K562 (cell line): ENCODE measurements around the gene RALY. TPM values are rescaled to one million over a fixed set of nuclear protein-coding genes. Genes with fewer than 3 reads are reported as not detected.

Source experiments
- CHD4 ChIP-seq: fragments of 200-600 bp; sonication (generic); IDR thresholded peaks from 3 replicates; pipeline ENCODE4 v1.6.1; 2012; ENCODE audit warnings: low read depth, mild to moderate bottlenecking, mixed read lengths, low read length, inconsistent platforms; ENCODE audit not compliant: insufficient read depth, insufficient replicate concordance, poor library complexity, severe bottlenecking
- FOXK1 ChIP-seq: sonication (generic); formaldehyde crosslinking; IDR thresholded peaks from 2 replicates; pipeline ENCODE4 v1.8.0; 2022; ENCODE audit warnings: missing genetic modification reagents, mild to moderate bottlenecking, borderline replicate concordance
- SMAD4 ChIP-seq: fragments of 250-450 bp; sonication (Bioruptor Pico); conservative IDR thresholded peaks from 2 replicates; pipeline ENCODE4 v1.8.0; 2021; ENCODE audit warnings: inconsistent platforms, mild to moderate bottlenecking, moderate library complexity
- TEAD4 ChIP-seq, 2 experiments: sonication (generic) in 1 of 2; formaldehyde crosslinking in 1 of 2; IDR thresholded peaks; 2 replicates each; pipeline versions ENCODE4 v1.6.1 to v1.8.0; 2012 to 2022; ENCODE audit warnings: borderline replicate concordance in 1 of 2, inconsistent platforms in 1 of 2, low read length in 1 of 2, mild to moderate bottlenecking in 1 of 2, missing genetic modification reagents in 1 of 2
- XRCC5 ChIP-seq: fragments of 200-400 bp; formaldehyde crosslinking; IDR thresholded peaks from 2 replicates; pipeline ENCODE4 v1.6.1; 2017; ENCODE audit warnings: low read depth, mild to moderate bottlenecking, low read length
- ZNF318 ChIP-seq, 2 experiments: fragments of 450-650 bp; IDR thresholded peaks; 2 replicates each; pipeline ENCODE4 v1.6.1; 2016; ENCODE audit warnings: mild to moderate bottlenecking in 2 of 2, borderline replicate concordance in 1 of 2, low read depth in 1 of 2, moderate library complexity in 1 of 2
- polyA plus RNA-seq, 8 experiments: library from polyadenylated mRNA; depleted of rRNA in 4 of 8; stranded (reverse) in 5 of 8; unstranded in 3 of 8; fragments of >200 nt; fragmentation: Nextera tagmentation in 2 of 8; fragmentation: Illumina TruSeq in 1 of 8; extraction: Ambion mirVana in 2 of 8; extraction: Trizol in 1 of 8; gene quantifications; 2 replicates each; pipeline versions ENCODE4 v1.2.1 to v1.2.3, GENCODE V29; 2011 to 2014; ENCODE audit warnings: inconsistent platforms in 1 of 8, missing spikeins in 1 of 8
- total RNA-seq, 7 experiments: library from RNA; depleted of rRNA in 6 of 7; stranded (reverse); fragments of >200 nt in 6 of 7; fragmentation: Illumina TruSeq in 2 of 7; extraction: Trizol in 2 of 7; gene quantifications; 2 replicates each; pipeline versions ENCODE4 v1.2.1 to v1.2.3, GENCODE V29; 2011 to 2021; ENCODE audit warnings: low replicate concordance in 1 of 7

RALY gene
- total and polyA plus RNA-seq, 9 of the 15 experiments (the other 6 are each of a cell fraction or from before 2014, with no cell fraction given), result 0.80 to 207 (median 128) TPM

GRCh38 chr20:34029415-34029814 lies 35.7 kb downstream of the RALY start (continued):
- TF ChIP-seq ZNF318 (IDR thresholded peaks at IDR 0.05; ENCODE audit: borderline replicate concordance in 1 of 2, low read depth in 1 of 2) (no peak), SMAD4 (no peak), XRCC5 (no peak), CHD4 (no peak), TEAD4 (IDR thresholded peaks at IDR 0.05; ENCODE audit: low read length) (no peak), TEAD4 (CRISPR knock-in tag; IDR thresholded peaks at IDR 0.05; ENCODE audit: borderline replicate concordance) (no peak), FOXK1 (CRISPR knock-in tag) (no peak)
